ENCODE measurements around the gene CAMK2N1. TPM values are rescaled to one million over a fixed set of nuclear protein-coding genes. Genes with fewer than 3 reads are reported as not detected.

Gene CAMK2N1
- total and polyA plus RNA-seq, 2 experiments from 2014 or later = 0.52 to 2.9 TPM

DNA sequence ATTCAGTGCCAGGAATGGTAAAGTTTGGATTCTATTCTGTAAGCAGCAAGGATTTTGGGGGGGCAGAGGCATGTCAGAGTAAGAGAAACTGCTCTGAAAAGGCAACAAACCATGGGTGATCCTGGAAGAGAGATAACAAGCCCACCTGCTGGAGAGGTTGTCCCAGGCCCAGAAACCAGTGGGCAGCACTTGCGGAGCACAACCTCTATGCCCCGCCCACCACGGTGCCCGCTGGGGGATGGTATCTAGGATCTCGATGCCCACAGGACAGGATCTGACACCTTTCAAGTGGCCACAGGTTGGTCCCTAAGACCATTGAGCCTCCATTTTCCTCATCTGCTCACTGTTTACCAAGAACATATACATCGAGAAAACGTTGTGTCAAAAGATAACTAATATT lies 42.2 kb upstream of the CAMK2N1 start:
- ATAC-seq = no peak
- H3K27me3 Mint-ChIP-seq (ENCODE audit: insufficient read depth, low read depth, poor library complexity) = peaks cover 4% of the 10 kb centered on the region

More for the DNA sequence above, 42.2 kb upstream of the CAMK2N1 start:
- Histone ChIP-seq H3K79me2 (replicated peaks; ENCODE audit: insufficient read depth) (no peaks in the 10 kb centered on the region), H3K36me3 (ENCODE audit: insufficient read depth) (no peaks in the 10 kb centered on the region), H3K9me2 (ENCODE audit: insufficient read depth) (no peaks in the 10 kb centered on the region), H3K4me2 (no peak overlapping the region), H3K27ac (ENCODE audit: low read depth) (no peak overlapping the region), H3K4me3 (no peak overlapping the region), H3F3A (replicated peaks; ENCODE audit: low read depth) (no peaks in the 10 kb centered on the region), H4K20me1 (replicated peaks; ENCODE audit: insufficient read depth) (no peaks in the 10 kb centered on the region), H3K27me3 (ENCODE audit: insufficient read depth) (no peaks in the 10 kb centered on the region), H2AFZ (no peak overlapping the region), H3K4me1 (ENCODE audit: insufficient read depth) (no peaks in the 10 kb centered on the region)
- no peak overlapping the region for H3K27ac Mint-ChIP-seq
- H3K4me1 Mint-ChIP-seq = no peaks in the 10 kb centered on the region
- no peak overlapping the region for H3K4me3 Mint-ChIP-seq
- no peaks in the 10 kb centered on the region for H3K9me3 Mint-ChIP-seq
- TF ChIP-seq POLR2AphosphoS5 (IDR thresholded peaks at IDR 0.05; ENCODE audit: low read depth) (no peak), CREB1 (CRISPR knock-in tag; IDR thresholded peaks at IDR 0.05; ENCODE audit: low read depth) (no peak), EZH2 (IDR thresholded peaks at IDR 0.05; ENCODE audit: low read depth, unreplicated experiment) (no peak), JUNB (IDR thresholded peaks at IDR 0.05; ENCODE audit: unreplicated experiment) (no peak), NANOG (IDR thresholded peaks at IDR 0.05; ENCODE audit: borderline replicate concordance) (no peak), STAT1 (IDR thresholded peaks at IDR 0.05; ENCODE audit: unreplicated experiment) (no peak), ZNF114 (CRISPR knock-in tag; IDR thresholded peaks at IDR 0.05) (no peak), ZNF331 (CRISPR knock-in tag; IDR thresholded peaks at IDR 0.05; ENCODE audit: low read depth) (no peak)
- TF ChIP-seq, protein P1, sequence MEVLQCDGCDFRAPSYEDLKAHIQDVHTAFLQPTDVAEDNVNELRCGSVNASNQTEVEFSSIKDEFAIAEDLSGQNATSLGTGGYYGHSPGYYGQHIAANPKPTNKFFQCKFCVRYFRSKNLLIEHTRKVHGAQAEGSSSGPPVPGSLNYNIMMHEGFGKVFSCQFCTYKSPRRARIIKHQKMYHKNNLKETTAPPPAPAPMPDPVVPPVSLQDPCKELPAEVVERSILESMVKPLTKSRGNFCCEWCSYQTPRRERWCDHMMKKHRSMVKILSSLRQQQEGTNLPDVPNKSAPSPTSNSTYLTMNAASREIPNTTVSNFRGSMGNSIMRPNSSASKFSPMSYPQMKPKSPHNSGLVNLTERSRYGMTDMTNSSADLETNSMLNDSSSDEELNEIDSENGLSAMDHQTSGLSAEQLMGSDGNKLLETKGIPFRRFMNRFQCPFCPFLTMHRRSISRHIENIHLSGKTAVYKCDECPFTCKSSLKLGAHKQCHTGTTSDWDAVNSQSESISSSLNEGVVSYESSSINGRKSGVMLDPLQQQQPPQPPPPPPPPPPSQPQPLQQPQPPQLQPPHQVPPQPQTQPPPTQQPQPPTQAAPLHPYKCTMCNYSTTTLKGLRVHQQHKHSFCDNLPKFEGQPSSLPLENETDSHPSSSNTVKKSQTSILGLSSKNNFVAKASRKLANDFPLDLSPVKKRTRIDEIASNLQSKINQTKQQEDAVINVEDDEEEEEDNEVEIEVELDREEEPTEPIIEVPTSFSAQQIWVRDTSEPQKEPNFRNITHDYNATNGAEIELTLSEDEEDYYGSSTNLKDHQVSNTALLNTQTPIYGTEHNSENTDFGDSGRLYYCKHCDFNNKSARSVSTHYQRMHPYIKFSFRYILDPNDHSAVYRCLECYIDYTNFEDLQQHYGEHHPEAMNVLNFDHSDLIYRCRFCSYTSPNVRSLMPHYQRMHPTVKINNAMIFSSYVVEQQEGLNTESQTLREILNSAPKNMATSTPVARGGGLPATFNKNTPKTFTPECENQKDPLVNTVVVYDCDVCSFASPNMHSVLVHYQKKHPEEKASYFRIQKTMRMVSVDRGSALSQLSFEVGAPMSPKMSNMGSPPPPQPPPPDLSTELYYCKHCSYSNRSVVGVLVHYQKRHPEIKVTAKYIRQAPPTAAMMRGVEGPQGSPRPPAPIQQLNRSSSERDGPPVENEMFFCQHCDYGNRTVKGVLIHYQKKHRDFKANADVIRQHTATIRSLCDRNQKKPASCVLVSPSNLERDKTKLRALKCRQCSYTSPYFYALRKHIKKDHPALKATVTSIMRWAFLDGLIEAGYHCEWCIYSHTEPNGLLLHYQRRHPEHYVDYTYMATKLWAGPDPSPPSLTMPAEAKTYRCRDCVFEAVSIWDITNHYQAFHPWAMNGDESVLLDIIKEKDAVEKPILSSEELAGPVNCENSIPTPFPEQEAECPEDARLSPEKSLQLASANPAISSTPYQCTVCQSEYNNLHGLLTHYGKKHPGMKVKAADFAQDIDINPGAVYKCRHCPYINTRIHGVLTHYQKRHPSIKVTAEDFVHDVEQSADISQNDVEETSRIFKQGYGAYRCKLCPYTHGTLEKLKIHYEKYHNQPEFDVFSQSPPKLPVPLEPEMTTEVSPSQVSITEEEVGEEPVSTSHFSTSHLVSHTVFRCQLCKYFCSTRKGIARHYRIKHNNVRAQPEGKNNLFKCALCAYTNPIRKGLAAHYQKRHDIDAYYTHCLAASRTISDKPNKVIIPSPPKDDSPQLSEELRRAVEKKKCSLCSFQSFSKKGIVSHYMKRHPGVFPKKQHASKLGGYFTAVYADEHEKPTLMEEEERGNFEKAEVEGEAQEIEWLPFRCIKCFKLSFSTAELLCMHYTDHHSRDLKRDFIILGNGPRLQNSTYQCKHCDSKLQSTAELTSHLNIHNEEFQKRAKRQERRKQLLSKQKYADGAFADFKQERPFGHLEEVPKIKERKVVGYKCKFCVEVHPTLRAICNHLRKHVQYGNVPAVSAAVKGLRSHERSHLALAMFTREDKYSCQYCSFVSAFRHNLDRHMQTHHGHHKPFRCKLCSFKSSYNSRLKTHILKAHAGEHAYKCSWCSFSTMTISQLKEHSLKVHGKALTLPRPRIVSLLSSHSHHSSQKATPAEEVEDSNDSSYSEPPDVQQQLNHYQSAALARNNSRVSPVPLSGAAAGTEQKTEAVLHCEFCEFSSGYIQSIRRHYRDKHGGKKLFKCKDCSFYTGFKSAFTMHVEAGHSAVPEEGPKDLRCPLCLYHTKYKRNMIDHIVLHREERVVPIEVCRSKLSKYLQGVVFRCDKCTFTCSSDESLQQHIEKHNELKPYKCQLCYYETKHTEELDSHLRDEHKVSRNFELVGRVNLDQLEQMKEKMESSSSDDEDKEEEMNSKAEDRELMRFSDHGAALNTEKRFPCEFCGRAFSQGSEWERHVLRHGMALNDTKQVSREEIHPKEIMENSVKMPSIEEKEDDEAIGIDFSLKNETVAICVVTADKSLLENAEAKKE (CRISPR knock-in tag; IDR thresholded peaks at IDR 0.05) = no peak
- TF ChIP-seq, protein P2, sequence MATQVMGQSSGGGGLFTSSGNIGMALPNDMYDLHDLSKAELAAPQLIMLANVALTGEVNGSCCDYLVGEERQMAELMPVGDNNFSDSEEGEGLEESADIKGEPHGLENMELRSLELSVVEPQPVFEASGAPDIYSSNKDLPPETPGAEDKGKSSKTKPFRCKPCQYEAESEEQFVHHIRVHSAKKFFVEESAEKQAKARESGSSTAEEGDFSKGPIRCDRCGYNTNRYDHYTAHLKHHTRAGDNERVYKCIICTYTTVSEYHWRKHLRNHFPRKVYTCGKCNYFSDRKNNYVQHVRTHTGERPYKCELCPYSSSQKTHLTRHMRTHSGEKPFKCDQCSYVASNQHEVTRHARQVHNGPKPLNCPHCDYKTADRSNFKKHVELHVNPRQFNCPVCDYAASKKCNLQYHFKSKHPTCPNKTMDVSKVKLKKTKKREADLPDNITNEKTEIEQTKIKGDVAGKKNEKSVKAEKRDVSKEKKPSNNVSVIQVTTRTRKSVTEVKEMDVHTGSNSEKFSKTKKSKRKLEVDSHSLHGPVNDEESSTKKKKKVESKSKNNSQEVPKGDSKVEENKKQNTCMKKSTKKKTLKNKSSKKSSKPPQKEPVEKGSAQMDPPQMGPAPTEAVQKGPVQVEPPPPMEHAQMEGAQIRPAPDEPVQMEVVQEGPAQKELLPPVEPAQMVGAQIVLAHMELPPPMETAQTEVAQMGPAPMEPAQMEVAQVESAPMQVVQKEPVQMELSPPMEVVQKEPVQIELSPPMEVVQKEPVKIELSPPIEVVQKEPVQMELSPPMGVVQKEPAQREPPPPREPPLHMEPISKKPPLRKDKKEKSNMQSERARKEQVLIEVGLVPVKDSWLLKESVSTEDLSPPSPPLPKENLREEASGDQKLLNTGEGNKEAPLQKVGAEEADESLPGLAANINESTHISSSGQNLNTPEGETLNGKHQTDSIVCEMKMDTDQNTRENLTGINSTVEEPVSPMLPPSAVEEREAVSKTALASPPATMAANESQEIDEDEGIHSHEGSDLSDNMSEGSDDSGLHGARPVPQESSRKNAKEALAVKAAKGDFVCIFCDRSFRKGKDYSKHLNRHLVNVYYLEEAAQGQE (IDR thresholded peaks at IDR 0.05; ENCODE audit: unreplicated experiment) = no peak
- TF ChIP-seq, protein P3, sequence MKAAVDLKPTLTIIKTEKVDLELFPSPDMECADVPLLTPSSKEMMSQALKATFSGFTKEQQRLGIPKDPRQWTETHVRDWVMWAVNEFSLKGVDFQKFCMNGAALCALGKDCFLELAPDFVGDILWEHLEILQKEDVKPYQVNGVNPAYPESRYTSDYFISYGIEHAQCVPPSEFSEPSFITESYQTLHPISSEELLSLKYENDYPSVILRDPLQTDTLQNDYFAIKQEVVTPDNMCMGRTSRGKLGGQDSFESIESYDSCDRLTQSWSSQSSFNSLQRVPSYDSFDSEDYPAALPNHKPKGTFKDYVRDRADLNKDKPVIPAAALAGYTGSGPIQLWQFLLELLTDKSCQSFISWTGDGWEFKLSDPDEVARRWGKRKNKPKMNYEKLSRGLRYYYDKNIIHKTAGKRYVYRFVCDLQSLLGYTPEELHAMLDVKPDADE (IDR thresholded peaks at IDR 0.05) = no peak
- TF ChIP-seq, protein P4, sequence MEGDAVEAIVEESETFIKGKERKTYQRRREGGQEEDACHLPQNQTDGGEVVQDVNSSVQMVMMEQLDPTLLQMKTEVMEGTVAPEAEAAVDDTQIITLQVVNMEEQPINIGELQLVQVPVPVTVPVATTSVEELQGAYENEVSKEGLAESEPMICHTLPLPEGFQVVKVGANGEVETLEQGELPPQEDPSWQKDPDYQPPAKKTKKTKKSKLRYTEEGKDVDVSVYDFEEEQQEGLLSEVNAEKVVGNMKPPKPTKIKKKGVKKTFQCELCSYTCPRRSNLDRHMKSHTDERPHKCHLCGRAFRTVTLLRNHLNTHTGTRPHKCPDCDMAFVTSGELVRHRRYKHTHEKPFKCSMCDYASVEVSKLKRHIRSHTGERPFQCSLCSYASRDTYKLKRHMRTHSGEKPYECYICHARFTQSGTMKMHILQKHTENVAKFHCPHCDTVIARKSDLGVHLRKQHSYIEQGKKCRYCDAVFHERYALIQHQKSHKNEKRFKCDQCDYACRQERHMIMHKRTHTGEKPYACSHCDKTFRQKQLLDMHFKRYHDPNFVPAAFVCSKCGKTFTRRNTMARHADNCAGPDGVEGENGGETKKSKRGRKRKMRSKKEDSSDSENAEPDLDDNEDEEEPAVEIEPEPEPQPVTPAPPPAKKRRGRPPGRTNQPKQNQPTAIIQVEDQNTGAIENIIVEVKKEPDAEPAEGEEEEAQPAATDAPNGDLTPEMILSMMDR (conservative IDR thresholded peaks at IDR 0.05; ENCODE audit: low read depth in 2 of 2) = no peak
- no peaks in the 10 kb centered on the region for H3K36me3 Mint-ChIP-seq (ENCODE audit: low read depth)
- DNase-seq (ENCODE audit: low spot score) = peak; percentile 21

Measured in GM23338 (cell line).